SU-DHL-6 (cell line): Measurements from ENCODE around the gene FGF8.

Experiments
- EZH2phosphoT487 ChIP-seq: fragments of 200-600 bp; sonication (generic), shearing (Covaris generic); conservative IDR thresholded peaks from 2 replicates; pipeline ENCODE4 v1.6.1; 2018; ENCODE audit warnings: mild to moderate bottlenecking, antibody characterized with exemption, low read length, moderate library complexity, mixed read lengths
- TF ChIP-seq, protein P1 (sequence below): fragments of 200-600 bp; sonication (generic); IDR thresholded peaks from one replicate; pipeline ENCODE4 v1.5.1; 2017; ENCODE audit warnings: antibody characterized with exemption, mild to moderate bottlenecking, low read length, moderate library complexity; ENCODE audit not compliant: insufficient read depth, poor library complexity, severe bottlenecking

DNA sequence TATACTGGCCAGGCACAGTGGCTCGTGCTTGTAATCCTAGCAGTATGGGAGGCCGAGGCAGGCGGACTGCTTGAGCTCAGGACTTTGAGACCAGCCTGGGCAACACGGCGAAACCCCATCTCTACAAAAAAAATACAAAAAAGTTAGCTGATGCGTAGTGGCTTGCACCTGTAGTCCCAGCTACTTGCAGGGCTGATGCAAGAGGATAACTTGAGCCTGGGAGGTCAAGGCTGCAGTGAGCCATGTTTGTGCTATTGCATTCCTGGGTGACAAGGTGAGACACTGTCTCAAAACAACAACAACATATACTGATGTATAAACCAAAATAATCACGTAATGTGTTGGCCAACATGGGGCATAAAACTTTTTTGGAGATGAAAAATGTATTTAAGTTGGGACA lies 13.8 kb upstream of the FGF8 start:
- TF ChIP-seq, protein P1, sequence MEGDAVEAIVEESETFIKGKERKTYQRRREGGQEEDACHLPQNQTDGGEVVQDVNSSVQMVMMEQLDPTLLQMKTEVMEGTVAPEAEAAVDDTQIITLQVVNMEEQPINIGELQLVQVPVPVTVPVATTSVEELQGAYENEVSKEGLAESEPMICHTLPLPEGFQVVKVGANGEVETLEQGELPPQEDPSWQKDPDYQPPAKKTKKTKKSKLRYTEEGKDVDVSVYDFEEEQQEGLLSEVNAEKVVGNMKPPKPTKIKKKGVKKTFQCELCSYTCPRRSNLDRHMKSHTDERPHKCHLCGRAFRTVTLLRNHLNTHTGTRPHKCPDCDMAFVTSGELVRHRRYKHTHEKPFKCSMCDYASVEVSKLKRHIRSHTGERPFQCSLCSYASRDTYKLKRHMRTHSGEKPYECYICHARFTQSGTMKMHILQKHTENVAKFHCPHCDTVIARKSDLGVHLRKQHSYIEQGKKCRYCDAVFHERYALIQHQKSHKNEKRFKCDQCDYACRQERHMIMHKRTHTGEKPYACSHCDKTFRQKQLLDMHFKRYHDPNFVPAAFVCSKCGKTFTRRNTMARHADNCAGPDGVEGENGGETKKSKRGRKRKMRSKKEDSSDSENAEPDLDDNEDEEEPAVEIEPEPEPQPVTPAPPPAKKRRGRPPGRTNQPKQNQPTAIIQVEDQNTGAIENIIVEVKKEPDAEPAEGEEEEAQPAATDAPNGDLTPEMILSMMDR = no peak
- TF ChIP-seq EZH2phosphoT487 = no peak
